ENCODE data around the gene THSD4.

DNA sequence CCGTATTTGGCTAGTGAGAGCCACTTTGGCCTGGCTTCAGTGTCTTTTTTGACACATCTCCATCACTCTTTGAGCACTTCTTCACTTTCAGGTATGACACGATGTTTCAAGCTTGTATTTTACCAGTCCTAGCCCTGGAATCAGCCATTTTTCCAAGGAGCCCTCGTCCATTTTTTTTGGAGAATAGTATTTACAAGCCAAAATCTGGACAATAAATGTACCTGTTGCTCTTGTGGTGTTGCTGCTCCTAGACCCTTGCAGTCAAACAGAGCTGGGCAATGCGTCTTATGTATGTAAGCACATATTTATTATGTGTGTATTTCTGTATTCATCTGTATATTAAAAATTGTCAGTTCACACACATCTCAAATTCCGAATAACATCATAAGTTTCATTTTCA lies 231.2 kb downstream of the THSD4 start:
- TF ChIP-seq POLR2AphosphoS5 (IDR thresholded peaks at IDR 0.05; ENCODE audit: borderline replicate concordance, low read depth, low read length) = no peak
- TF ChIP-seq EZH2 (IDR thresholded peaks at IDR 0.05) = no peak
- TF ChIP-seq FOXP2 (optimal IDR thresholded peaks at IDR 0.05; ENCODE audit: control extremely low read depth, extremely low read length, insufficient read depth) = no peak

Data from SK-N-MC (cell line).